ENCODE results near the gene ST3GAL2.
"Not testable (repeated sequence)": the region's sequence is repeated elsewhere in the genome, so short reads cannot be mapped to it uniquely, and the experiment has no call there.

DNA sequence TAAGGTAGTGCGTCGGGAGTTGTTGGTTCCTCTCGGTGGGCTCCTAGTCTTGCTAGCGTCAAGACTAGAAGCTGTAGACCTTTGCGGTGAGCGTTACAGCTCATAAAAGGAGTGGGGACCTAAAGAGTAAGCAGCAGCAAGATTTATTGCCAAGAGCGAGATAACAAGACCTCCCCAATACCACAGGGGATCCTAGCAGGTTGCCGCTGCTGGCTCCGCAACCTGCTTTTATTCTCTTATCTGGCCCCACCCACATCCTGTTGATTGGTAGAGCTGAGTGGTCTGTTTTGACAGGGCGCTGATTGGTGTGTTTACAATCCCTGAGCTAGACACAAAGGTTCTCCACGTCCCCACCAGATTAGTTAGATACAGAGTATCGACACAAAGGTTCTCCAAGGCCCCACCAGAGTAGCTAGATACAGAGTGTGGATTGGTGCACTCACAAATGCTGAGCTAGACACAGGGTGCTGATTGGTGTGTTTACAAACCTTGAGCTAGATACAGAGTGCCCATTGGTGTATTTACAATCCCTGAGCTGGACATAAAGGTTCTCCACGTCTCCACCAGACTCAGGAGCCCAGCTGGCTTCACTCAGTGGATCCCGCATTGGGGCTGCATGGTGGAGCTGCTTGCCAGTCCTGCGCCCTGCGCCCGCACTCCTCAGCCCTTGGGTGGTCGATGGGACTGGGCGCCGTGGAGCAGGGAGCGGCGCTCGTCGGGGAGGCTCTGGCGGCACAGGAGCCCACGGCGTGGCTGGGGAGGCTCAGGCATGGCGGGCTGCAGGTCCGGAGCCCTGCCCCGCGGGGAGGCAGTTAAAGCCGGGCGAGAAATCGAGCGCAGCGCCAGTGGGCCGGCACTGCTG, 11.5 kb upstream of the ST3GAL2 start:
- TF ChIP-seq, protein P1, sequence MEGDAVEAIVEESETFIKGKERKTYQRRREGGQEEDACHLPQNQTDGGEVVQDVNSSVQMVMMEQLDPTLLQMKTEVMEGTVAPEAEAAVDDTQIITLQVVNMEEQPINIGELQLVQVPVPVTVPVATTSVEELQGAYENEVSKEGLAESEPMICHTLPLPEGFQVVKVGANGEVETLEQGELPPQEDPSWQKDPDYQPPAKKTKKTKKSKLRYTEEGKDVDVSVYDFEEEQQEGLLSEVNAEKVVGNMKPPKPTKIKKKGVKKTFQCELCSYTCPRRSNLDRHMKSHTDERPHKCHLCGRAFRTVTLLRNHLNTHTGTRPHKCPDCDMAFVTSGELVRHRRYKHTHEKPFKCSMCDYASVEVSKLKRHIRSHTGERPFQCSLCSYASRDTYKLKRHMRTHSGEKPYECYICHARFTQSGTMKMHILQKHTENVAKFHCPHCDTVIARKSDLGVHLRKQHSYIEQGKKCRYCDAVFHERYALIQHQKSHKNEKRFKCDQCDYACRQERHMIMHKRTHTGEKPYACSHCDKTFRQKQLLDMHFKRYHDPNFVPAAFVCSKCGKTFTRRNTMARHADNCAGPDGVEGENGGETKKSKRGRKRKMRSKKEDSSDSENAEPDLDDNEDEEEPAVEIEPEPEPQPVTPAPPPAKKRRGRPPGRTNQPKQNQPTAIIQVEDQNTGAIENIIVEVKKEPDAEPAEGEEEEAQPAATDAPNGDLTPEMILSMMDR (IDR thresholded peaks at IDR 0.05; ENCODE audit: low read length): not testable (repeated sequence)
- TF ChIP-seq EZH2 (optimal IDR thresholded peaks at IDR 0.05; ENCODE audit: low read depth, low read length); EZH2phosphoT487 (IDR thresholded peaks at IDR 0.05; ENCODE audit: low read length): not testable (repeated sequence)

Data from MM.1S (cell line).